ENCODE results near the gene TMX1.

The TMX1 gene

DNA sequence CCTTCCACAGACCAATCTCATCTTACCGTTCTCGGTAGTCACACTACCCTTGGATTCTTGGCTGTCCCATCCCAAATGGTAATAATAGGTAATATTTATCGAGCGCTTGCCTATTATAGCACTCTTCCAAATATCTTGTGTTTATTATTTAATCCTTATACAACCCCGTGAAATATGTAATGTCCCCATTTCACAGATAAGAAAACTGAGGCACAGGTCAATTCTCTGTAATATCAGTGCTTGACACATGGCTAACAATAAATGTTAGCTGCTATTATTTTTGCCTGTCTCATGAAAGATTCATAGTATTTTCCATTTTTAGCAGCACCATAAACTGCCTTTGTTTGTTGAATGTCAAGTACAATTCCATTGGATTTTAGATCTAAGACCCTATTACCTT lies 4.5 kb downstream of the TMX1 start:
- no peak for DNase-seq

DNA sequence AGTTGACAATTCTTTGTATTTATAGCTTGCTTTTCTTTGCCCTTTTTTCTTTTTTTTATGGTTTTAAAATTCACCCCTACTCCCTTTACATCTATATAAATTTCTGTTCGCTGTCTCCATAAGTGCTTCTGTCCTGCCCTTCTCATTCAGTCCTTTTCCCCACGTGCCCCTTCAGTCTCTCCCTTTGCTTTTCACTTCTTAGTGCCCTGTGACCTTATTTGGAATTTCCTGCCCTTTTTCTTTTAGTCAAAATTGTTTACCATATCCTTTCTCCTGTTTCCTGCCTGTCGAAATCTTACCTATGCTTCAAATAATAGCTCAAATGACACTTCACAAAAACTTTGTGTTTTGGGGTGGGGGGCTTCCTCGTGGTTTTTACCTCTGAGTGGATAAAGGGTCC lies 6.0 kb downstream of the TMX1 start:
- no peak for DNase-seq

DNA sequence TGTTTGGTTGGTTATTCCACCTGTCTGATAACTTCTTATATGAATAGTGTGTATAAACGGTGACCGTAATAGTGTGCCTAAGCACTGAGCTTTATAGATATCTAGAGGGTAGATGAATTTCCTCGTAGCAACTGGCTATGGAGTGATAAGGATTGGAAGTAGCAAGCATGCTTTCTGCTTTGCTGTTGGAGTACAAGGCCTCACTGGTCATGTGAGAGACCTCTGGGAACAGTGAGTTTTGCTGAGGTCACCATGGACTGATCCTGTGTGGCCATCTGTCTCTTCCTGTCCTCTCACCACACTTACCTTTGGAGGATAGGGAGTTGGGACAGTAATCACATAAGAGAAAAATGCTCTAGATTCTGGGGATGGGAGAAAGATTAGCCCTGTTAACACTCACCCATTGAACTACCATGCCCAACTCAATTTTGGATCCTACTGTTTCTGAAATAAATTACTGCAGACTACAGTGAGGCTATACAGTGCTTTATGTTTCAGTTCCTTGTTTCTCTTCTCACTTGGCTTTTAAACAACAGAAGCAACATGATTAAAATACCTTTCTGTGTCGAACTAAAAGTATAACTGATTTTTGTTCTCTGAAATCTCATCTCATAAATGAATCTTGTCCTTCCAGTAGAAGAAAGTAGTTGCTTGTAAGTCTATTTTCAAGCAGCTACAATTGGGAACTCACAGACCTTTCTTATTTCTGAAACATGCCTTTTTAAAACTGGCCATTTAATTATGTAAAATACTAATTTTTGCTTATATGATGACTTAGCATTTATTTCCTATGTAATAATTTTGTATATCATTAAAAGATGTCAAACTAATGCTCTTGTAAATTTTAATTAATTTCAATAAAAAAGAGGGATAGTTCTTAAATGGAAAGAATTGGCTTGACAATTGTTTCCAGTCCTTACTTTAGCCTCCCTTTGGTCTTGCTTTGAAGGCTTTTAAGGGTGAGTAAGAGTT lies 8.3 kb downstream of the TMX1 start:
- DNase-seq, result no peak

GRCh38 chr14:51251486-51251885 lies 11.4 kb downstream of the TMX1 start:
- DNase-seq, result no peak

- no peak for DNase-seq
Observed at GRCh38 chr14:51253880-51254279, 13.8 kb downstream of the TMX1 start.

DNA sequence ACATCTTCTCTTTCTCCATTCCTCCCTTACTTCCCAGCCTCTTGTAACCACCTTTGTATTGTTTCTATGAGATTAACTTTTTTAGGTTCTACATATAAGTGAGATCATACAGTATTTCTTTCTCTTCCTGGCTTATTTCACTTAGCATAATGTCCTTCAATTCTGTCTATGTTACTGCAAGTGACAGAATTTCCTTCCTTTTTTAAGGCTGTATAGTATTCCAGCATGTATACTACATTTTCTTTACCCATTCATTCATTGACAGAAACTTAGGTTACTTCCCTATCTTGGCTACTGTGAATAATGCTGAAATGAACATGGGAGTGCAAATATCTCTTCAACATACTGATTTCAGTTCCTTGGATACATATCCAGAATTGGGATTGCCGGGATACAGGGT lies 18.2 kb downstream of the TMX1 start:
- no peak for DNase-seq

DNA sequence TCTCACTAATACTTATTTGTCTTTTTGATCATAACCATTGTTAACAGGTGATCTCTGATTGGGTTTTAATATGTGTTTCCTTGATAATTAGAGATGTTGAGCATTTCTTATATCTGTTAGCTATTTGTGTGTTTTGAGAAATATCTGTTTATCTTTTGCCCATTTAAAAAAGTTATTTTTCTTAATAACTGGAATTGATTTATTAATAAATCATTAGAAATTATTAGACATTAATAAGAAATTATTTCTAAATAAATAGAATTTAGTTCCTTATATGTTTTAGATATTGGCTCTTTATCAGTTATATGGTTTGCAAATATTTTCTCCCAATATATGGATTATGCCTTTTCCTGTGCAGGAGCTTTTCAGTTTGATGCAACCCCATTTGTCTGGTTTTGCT lies 18.7 kb downstream of the TMX1 start:
- no peak for DNase-seq

GRCh38 chr14:51260225-51260624 lies 20.2 kb downstream of the TMX1 start:
- no peak for DNase-seq

GRCh38 chr14:51261151-51261550 lies 21.1 kb downstream of the TMX1 start:
- no peak for DNase-seq

- no peak for DNase-seq
Observed at GRCh38 chr14:51262868-51263267, 22.8 kb downstream of the TMX1 start.

DNA sequence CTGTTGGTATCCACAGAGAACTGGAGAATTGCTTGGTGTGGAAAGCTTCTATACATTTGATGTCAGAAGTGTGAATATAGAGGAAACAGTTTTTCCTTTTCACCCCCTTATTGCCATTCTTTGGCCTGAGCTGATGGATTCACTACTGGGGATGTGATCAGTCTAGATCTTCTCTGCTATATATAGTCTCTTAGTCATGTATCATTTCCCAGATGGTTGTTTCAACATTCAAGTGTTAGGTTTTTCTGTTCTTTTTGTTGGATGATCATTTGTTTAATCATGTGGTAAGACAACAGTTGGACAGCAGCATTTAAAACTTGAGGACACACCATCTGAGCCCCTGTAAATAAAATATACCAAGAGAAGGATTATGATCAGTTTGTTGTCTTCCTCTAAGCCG lies 29.6 kb downstream of the TMX1 start:
- DNase-seq, result no peak

GRCh38 chr14:51276605-51277004 lies 36.6 kb downstream of the TMX1 start:
- no peak for DNase-seq

DNA sequence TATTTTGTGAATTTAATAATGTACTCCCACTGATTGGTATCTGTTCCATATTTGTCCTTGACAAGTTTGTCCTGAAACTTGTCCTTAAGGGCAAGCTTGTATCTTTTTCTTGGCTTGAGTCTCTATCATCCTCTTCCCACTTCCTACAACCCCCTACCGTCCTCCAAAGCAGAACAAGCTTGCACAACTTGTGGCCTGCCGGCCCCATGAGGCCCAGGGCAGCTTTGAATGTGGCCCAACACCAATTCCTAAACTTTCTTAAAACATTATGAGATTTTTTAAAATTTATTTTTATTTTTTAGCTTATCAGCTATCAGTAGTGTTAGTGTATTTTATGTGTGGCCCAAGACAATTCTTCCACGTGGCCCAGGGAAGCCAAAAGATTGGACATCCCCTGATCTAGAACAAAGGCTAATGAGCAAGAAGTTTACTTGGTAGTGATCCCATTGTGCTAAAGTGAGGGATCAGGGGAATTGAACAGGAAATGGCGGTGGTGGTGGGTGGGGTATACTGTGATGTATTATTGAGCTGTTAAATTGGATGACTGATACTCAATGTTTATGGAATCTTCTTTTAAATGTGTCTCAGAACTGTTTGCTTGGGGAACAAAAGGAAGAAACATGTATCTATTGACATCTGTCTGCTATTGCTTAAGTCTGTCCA lies 37.8 kb downstream of the TMX1 start:
- no peak for DNase-seq

DNA sequence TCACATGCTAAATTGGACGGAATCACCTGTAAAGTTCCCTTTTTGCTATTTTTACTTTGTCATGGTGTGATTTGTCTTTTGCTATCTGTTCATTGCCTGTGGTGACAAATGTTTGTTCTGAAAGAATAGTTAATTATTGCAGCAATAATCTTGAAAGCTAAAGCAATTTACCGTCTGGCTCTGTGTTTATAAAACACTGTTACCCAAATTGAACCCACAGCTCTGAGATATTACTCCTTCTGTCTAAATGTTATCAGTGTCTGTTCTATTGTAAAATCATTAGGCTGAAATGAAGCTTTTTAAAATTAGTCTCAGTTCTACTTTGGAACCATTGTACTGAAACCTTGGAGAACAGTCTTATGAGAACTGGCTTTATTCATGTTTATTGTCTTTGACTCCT lies 42.5 kb downstream of the TMX1 start:
- no peak for DNase-seq

DNA sequence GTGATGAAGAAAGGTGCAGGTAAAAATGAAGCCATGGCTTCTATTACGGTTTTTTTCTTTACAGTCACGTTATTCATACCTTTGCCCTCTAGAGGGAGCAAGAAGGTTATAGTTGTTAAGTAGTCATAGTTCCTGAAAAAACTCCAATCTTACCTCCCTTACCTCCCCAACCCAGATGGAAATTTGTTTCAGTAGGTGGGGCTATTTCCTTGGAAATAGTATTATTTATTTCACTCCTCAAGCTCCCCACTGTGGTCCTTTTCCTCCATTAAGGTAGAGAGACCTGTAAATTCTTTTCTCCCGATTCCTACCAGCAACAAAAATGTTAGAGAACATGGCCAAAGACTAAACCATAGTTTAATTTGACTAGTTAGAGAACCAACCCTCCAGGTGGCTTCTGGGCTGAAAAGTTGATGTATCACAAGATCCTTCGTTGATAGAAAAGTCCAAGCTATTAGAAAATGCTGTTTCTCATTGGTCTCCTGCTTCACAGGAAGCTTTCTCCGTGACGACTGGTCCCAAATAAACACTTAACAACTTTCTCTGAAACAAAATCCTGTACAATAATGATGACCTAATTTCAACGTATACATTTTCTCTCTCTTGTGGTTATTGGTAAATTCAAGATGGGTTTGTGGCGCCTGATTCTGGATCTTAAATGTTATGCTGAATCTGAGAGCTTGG lies 43.5 kb downstream of the TMX1 start:
- no peak for DNase-seq

DNA sequence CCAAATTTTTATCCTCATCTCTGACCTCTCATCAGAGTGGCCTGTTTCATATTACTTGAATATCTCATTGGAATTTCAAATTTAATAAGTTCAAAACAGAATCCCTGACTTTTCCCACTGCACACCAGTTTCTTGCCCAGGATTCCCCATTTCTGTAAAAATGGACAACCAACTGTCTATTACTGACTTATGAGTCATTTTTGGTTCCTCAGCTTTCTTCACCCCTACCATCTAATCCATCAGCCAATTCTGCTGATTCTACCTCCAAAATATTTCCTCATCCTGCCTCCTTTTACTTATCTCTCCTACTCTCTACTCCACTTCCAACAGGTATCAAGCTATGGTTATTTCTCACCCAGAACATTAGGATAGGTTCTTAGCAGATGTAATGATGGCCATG lies 44.2 kb downstream of the TMX1 start:
- no peak for DNase-seq

DNA sequence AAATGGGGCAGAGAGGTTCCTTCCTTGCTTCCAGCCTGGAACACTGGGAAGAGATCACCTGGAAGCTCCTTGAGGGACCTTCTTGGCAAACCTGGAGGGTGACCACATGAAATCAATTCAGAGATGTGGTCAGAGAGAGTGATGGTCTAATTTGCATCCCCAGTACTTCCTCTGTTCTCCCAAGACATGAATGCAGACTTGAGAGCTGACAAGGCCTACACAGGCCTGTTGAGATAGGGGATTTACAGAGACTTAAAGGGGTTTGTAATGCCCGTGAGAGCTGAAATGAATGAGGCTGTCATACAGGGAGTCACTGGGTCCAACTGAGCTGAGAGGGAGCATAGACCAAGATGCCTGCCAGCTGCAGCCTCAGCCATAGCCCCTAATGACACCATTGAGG lies 45.1 kb downstream of the TMX1 start:
- DNase-seq, result no peak

GRCh38 chr14:51289169-51289568 lies 49.1 kb downstream of the TMX1 start:
- no peak for DNase-seq

GRCh38 chr14:51290132-51290531 lies 50.1 kb downstream of the TMX1 start:
- no peak for DNase-seq

- DNase-seq, result no peak
Observed at GRCh38 chr14:51291016-51291415, 51.0 kb downstream of the TMX1 start.

- no peak for DNase-seq
Observed at GRCh38 chr14:51293149-51293911, 53.3 kb downstream of the TMX1 start.

GRCh38 chr14:51293912-51294389 lies 53.9 kb downstream of the TMX1 start:
- no peak for DNase-seq
